Lung microvascular endothelial cell (primary cell): ENCODE data around the gene RABL3. TPM values are rescaled to one million over a fixed set of nuclear protein-coding genes. Genes with fewer than 3 reads are reported as not detected.
A peak's percentile ranks its signal among the peaks of the same experiment; 100 is the strongest.
"Not testable (repeated sequence)": the region's sequence is repeated elsewhere in the genome, so short reads cannot be mapped to it uniquely, and the experiment has no call there.

Source experiments
- DNase-seq, 2 donors: peaks; one replicate each; pipeline versions ENCODE4 v3.0.0 to v3.0.0-alpha.2; 2010; ENCODE audit warnings: low read depth in 2 of 2
- total RNA-seq: library from RNA; depleted of rRNA; stranded (reverse); fragments of >200 nt; gene quantifications from 2 replicates; pipeline ENCODE4 v1.2.1, GENCODE V29; 2014

The RABL3 gene
- total RNA-seq, 1 donor from 2014 or later: 6.7 TPM

DNA sequence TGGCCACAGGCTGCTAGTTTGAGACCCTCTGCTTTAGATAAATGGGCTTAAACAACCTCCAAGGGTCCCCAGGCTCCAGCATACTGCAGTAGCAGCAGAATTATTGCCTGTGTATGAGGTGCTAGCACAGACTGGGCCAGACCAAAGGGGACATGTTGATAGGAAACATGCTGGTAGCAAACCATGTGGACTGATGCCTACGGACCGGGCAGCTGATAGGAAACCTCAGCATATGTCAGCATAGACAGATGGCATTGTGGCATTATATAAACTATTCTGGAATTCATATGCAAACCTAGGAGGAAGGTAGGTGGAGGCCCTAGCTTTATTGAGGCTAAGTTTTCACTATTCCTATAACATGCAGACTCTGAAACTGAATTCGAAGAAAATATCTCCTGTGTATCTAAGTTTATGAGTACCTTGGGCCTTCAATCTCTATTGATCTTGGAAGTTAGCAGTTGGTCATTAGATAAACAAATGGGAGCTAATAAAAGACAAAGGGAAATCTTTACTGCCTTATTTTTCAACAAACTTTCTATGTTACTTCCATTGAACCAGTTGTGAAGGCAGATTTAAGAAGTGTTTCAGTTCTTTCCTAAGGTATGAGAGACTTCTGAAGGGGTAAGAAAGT, 58.5 kb downstream of the RABL3 start:
- no peak for DNase-seq

DNA sequence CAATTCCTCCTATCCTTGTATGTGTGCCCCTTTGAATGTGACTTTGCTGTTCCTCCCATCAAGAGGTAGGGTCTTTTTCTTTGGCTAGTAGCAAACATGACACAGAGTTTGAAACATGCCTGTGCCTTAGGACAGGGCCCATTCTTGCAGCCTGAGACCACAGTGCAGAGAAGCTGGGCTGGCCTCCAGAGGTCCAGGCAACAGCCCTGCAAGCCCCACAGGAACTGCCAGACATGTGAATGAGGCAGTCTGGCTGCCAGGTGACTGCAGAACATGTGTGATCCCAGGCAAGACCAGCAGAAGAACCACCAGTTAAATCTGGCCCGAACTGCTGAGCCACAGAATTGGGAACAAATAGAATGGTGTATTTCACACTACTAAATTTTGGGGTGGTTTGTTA, 59.1 kb downstream of the RABL3 start:
- DNase-seq: peak in 1 of 2 donors; percentile 36

DNA sequence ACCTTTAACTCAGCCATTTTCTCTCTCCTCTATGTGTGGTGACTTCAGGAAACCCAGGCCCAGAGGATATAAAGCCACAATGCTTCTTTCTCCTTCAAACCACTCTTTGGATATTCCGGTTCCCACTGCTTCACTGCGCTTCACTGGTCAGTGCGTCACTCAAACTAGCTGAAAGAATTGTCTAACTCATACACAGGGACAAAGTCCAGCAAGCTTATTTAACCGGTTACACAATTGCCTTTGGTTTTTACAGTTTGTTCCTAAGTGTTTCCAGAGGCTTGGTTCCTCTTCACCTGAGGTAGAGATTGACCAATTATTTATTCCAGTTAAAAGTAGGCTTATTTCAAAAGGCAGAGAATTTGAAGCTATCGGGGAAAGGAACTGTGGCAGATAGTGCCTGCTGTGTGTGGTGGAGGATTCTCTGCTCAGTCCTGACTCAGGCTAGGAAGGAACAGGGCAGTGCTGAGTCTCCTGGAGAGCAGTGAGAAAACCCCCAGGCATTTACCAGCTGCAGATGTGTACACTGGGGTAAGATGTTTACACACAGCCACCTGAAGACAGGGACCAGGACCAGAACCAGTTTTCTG, 60.1 kb downstream of the RABL3 start, which contains the start of gene HGD:
HGD (minus strand) TSS at position 145 of the 587 bp plus-strand sequence; CDS start at position 17, 128 bp downstream.
- DNase-seq: no peak

DNA sequence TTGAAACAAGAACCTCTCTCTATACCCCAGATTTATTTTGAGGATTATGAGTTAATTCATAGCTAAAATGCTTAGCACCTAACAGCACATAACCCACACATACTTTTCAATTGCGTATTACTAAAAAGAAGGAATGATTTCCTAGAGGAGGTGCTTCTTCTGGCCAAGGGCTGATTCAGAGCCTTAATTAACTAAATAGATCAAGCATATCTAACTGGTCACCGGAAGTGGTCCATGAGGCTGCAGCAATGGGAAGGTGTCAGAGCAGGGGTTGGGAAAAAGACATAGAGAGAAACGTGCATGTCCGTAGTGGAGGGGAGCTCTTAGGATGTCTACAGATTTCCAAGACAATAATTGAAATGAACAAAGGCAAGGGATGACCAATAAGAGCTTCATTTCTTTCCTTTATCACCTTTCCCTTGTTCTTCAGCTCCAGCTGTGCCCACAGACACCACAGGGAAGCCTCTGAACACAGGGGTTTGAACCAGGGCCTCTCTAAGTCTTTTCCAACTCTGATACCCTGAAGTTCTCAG, 60.7 kb downstream of the RABL3 start:
- no peak for DNase-seq

DNA sequence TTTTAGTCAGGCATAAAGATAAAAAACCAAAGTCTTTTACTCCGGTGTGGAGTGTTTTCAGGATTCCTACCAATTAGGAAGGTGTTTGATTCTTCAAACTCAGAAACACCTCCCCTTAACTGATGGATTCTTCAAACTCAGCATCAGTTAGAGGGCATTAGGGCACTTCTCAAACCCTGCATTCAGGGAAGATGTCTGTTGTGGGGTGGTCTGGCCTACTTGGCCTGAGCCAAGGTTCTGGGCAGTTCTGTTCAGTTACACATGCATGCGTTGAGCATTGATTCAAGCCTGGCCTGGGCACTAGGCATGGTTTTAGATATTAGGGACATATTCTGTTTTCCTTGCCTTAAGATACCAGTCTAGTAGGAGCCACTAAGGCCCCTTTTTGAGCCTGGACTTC, 61.3 kb downstream of the RABL3 start:
- DNase-seq: no peak

DNA sequence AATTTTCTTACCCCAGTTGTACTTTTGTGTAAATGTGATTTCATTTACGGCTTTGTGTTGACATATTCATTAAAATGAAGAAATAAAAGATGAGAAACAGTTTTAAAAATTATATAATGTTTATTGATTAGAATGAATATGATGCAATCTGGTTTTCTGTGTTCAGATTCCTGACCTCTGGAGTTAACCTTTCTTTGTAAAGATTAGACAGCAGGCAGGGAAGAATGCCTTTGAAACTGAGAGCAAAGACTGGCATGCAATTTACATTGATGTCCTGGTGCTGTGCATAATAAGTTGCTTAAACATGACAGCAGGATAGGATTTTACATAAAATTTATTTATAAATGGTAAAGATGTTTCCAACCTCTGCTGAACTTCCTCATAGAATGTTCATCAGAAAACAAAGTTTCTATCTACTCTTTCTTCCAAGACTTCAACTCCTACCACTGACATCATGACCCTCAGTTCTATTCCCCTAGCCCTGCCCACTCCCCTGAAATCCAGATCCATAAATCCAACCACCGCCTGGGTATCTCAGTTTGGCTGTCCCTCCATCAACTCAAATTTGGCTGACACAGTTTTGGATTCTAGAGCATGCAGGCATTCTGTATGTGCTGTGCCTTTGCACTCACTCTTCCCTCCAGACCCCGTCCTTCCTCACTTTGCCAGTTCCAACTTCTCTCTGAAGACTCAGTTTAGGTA, 62.0 kb downstream of the RABL3 start:
- no peak for DNase-seq

DNA sequence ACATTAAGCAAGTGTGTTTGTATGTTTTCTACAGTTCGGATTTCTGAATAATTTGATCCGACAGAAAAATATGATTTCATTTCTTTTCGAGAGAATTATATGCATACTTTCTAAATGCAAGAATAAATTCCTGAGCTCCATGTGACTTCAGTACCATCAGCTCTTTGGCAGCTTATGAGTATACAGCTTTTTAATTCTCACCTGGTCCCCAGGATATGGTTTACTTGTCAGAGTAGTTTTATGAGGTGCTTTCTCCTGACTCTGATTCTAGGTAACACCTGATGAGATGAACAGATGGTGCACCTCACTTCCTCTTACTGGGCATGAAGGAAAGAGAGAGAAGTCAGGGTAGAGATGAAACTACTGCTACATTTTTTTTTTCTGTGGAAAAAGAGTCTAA, 63.3 kb downstream of the RABL3 start:
- no peak for DNase-seq

DNA sequence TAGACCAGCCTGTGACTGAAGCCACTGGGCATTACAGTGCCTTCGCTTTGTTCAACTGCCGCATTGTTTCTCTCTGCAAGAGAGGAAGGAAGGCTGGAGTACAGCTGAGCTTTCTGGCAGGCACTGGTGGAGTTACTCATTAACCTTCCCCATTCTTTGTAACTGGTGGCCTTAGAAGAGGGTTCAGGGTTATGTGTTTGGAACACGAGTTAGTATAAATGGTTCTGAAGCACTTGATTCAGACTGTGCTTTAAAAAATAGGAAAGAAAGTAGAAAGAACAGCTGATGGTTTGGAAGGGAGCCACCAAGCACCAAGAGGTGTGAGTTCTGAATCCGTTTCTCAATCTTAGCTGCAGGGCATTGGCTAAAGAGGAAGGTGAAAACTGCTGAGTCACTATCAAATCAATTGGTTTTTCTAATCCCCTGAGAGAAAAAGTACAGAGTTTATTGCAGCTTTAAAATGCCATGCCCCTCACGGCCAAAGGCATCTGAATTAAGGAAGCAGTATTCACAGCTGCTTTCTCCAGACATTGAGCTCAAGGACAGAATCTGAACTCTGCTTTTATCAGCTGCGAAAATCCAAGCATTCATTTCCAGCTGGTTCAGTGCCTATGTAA, 63.9 kb downstream of the RABL3 start:
- DNase-seq: peak; percentile 88 to 92

DNA sequence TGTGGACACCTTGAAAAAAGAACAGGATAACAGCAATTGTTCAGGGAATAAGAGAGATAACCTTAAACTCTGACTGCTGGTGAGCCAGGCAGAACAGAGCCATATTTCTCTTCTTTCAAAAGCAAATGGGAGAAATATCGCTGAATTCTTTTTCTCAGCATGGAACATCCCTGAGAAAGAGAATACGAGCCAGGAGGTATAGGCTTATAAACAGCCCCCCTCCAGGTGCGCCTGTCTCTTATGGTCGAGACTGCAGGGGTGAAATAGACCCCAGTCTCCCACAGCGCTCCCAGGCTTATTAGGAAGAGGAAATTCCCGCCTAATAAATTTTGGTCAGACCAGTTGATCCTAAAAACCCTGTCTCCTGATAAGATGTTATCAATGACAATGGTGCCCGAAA, 65.1 kb downstream of the RABL3 start:
- DNase-seq: not testable (repeated sequence)

DNA sequence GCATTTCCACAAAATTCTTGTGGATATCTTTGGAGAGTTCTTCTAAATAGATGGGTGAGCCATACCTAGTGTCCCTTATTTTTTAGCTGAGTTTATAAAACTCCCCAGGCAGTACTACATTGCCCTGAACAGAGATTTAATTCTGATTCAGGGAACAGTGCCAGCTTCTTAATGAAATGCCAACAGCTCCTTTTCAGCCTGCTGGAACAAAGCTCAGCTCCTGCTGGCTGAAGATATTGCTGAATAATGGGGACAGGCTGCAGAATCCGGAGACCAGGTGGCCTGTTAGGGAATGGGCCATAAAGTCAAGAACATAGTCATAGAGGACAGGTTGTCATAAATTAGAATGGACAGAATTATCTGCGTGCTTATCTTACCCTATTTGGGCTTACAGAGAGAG, 69.2 kb downstream of the RABL3 start:
- DNase-seq: no peak

DNA sequence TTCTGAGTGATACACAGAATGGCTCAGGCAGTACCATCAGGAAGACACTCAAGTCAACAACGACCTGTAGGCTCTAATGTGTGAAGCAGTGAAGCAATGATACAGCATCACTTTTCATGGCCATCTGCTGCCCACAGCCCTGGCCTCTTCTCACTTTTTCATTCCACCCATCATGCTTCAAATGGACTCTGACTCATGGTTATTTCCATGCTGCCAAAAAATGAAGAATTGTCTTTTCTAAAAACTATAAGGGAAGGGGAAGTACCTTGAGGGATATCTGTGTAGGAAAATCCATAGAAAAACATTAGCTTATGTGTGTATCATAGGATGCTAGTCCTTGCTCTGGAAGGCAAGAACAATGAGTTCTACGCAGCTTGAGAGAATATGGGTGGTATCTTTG, 71.7 kb downstream of the RABL3 start:
- DNase-seq: peak in 1 of 2 donors; percentile 20

DNA sequence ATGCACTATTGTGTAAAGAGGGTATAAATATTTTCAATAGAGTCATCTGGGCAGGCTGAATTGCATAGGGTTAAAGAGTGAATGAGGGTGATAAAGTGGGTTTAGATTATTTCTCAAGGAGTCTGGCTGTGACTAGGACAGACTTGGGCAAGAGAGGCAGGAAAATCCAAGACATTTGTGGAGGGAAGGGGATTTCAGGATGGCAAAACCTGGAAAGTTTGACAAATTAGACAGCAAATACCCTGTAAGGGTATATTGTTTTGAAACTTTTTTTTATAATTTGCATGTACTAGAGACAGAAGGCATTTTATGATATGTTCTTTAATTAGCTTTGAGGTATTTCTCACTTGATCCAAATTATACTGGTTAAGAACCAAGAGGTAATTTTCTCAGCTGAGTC, 77.4 kb downstream of the RABL3 start:
- no peak for DNase-seq

DNA sequence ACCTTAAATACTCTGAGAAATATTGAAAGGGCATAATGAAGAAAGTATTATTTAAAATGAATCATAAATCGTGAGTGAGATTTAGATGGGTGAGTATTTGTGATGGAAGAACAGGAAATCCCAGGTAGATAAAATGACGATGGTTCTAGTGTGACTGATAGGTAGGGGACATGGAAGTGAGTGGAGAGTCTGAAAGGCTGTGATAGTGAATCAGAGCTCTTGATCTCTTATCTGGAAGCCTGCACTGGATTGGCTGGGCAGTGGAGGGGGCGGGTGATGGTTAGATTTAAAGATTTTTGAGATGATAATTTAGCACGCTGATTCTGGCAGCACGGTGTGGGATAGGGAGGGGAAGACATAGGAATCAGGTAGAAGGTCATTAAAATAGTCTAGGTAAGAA, 80.4 kb downstream of the RABL3 start:
- DNase-seq: no peak

DNA sequence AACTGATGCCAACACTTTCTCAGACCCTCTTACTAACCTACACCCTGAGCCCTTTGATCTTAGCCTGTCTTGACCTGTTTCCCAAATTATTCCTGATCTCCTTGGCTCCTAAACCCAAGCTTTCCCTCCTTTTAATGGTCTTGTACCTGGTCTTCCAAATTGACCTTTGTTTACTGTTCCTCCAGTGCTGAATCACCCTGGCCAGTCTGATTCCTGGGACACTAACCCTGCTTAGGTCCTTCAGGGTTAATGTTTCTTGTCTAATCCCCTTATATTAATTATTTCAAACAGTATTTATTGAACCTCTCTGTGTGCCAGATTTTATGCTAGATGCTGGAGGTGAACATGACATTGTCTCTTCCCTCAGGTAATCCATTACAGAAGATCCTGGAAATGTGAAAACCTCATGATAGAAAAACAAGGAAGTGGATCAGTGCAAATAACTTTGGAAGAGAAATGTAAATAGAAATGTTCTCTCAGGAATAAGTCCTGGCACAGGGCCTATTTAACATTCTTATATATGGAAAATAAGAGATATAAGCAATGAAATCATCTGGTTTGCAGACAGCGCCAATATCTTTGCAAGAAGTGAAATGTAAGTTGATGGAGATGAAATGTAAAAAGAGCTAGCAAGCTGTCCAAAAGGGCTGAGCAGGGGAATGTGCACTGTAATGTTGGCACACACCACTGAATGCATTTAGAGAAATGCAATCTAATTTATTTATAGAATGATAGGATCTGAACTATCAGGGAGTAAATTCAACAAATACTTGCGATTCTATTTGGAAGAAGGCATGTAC, 81.0 kb downstream of the RABL3 start:
- DNase-seq: no peak

DNA sequence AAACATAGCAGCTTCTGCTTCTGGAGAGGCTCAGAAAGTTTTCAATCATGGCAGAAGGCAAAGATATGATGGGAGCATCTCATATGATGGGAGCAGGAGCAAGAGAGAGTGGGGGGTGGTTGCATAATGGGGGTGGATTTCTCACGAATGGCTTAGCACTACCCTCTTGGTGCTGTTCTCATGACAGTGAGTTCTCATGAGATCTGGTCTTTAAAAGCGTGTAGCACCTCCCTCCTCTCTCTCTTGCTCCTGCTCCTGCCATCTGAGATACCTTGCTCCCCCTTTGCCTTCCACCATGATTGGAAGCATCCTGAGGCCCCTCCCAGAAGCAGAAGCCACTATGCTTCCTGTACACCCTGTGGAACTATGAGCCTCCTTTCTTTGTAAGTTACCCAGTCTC, 82.5 kb downstream of the RABL3 start:
- no peak for DNase-seq

DNA sequence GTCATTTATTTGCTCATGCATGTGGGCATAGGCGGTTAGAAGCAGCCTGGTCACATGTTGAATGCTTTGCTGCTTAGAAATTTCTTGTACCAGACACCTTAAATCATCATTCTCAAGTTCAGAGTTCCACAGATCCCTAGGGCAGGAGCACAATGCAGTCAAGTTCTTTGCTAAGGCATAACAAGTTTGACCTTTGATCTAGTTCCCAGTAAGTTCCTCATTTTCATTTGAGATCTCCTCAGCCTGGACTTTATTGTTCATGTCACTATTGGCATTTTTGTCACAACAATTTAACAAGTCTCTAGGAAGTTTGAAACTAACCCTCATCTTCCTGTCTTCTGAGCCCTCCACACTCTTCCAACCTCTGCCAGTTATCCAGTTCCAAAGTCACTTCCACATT, 83.0 kb downstream of the RABL3 start:
- no peak for DNase-seq

DNA sequence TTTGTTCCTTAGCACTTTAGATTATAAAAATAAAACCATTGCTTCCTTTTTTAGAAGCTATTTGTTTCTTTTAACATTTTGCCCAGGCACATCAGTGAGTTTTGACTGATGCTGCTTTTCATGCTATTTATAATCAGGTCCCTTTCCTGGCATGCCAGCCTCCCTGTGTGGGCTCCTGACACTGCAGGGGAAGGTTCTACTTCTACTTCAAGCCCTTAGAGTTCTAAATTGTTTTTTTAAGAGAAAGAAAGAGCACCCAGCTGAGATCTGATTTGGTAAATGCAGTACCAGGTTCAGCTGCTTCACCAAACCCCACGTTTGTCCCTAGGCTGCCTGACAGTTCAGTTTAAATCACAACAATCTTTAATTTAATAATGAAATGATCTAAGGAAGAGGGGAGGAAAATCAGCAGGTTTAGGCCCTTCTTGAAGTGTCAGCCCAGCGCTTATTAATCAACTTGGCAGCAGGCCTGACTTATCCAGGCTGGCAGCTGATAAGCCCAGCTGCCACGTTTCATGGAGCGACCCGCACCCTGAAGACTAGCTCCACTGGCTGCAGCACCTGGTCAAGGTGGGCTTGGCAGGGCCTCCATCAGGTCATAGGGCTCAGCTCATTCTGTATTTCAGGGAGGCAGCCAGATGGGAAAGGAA, 89.3 kb downstream of the RABL3 start:
- DNase-seq: no peak

DNA sequence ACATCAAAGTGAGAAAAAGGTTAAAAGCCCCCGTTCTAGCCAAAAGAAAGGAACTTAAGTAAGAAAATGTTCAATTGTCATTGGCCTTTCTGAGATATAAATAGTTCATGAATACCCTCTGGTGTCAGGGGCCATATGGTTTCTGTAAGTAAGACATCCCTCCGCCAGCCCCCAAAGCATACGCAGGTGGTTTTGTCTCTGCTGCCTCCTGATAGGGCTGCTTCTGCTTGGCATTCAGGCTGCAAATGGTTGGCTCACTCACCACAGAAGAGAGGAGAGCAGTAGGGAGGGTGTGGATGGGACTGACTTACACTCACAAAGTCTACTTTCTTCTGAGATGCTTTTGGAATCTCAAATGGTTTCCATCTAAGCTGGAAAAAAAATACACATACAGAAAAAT, 90.0 kb downstream of the RABL3 start:
- no peak for DNase-seq

DNA sequence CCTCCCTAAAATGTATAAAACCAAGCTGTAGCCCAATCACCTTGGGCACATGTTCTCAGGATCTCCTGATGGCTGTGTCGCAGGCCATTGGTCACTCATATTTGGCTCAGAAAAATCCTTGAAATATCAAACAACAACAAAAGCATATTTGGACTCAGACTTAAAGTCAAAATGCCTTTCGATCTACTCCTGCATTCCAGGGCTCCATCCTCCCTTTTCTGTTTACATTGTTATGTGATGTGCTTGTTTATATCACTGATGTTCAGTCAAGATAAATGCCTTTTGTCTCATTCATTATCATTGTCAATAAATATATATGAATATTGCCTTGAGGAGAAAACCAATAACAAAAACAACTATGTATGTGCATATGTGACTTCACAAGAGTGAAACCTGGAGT, 92.0 kb downstream of the RABL3 start:
- no peak for DNase-seq

DNA sequence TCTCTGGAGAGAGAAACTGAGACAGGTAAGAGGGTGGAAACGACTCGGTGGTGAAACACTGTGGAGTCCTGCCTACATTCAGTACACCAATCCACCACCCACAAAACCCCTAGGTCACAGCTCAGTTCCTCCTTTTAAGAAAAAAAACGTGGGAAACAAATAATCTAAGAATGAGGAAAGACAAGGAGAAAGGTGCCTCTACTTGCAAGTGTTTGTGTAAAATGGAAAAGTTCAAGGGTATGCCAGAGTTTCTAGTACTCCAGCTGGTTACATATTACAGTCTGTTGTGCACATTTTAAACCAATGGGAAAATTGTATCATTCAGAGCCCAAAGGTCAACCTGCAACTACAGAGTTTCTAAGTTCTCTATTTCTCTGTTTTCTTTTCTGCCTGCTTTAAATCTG, 92.5 kb downstream of the RABL3 start:
- DNase-seq: no peak

DNA sequence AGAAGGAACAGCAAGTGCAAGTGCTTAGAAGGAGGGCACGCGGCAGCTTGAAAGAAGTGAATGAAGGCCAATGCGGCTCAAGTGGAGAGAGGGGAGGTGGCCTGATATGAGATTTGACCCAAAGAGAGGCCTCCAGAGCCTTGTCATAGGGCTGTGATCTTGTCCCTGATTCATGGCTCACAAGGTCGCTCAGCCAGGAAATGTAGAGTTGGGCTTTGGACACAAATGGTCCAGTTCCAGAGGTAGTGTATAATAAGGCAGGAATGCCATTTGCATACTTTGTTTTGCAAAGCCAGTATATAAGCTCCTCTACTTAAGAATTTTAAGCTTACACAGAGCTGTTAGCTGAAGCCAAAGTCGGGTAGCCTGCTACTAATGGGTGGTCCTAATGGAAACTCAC, 94.0 kb downstream of the RABL3 start:
- no peak for DNase-seq
